Ishikawa (cell line): ENCODE measurements around the gene CCT2.

Experiments
- CEBPB ChIP-seq: IDR thresholded peaks from 2 replicates; pipeline ENCODE4 v1.6.1; 2012
- CREB1 ChIP-seq: IDR thresholded peaks from 2 replicates; pipeline ENCODE4 v1.6.1; 2012; ENCODE audit warnings: low read depth
- EGR1 ChIP-seq: IDR thresholded peaks from 2 replicates; pipeline ENCODE4 v1.6.1; 2012
- EP300 ChIP-seq: IDR thresholded peaks from 2 replicates; pipeline ENCODE4 v1.6.1; 2012; ENCODE audit warnings: borderline replicate concordance
- FOXM1 ChIP-seq: IDR thresholded peaks from 2 replicates; pipeline ENCODE4 v1.6.1; 2012; ENCODE audit warnings: low read depth, borderline replicate concordance
- NFIC ChIP-seq: IDR thresholded peaks from 2 replicates; pipeline ENCODE4 v1.6.1; 2012
- RAD21 ChIP-seq: IDR thresholded peaks from 2 replicates; pipeline ENCODE4 v1.6.1; 2012; ENCODE audit warnings: low read depth
- TAF1 ChIP-seq: IDR thresholded peaks from 2 replicates; pipeline ENCODE4 v1.6.1; 2012; ENCODE audit warnings: low read depth, mild to moderate bottlenecking
- TCF12 ChIP-seq: IDR thresholded peaks from 2 replicates; pipeline ENCODE4 v1.6.1; 2012; ENCODE audit warnings: low read depth
- TEAD4 ChIP-seq: IDR thresholded peaks from 2 replicates; pipeline ENCODE4 v1.6.1; 2012
- YY1 ChIP-seq: IDR thresholded peaks from 2 replicates; pipeline ENCODE4 v1.6.1; 2012; ENCODE audit warnings: low read depth
- ZBTB7A ChIP-seq: IDR thresholded peaks from 2 replicates; pipeline ENCODE4 v1.6.1; 2012; ENCODE audit warnings: low read depth
- TF ChIP-seq, protein P1 (sequence below): IDR thresholded peaks from 2 replicates; pipeline ENCODE4 v1.6.1; 2012; ENCODE audit warnings: low read depth, mild to moderate bottlenecking
- TF ChIP-seq, protein P2 (sequence below): IDR thresholded peaks from 2 replicates; pipeline ENCODE4 v1.6.1; 2012
- TF ChIP-seq, protein P3 (sequence below): IDR thresholded peaks from 2 replicates; pipeline ENCODE4 v1.6.1; 2012

The CCT2 gene

DNA sequence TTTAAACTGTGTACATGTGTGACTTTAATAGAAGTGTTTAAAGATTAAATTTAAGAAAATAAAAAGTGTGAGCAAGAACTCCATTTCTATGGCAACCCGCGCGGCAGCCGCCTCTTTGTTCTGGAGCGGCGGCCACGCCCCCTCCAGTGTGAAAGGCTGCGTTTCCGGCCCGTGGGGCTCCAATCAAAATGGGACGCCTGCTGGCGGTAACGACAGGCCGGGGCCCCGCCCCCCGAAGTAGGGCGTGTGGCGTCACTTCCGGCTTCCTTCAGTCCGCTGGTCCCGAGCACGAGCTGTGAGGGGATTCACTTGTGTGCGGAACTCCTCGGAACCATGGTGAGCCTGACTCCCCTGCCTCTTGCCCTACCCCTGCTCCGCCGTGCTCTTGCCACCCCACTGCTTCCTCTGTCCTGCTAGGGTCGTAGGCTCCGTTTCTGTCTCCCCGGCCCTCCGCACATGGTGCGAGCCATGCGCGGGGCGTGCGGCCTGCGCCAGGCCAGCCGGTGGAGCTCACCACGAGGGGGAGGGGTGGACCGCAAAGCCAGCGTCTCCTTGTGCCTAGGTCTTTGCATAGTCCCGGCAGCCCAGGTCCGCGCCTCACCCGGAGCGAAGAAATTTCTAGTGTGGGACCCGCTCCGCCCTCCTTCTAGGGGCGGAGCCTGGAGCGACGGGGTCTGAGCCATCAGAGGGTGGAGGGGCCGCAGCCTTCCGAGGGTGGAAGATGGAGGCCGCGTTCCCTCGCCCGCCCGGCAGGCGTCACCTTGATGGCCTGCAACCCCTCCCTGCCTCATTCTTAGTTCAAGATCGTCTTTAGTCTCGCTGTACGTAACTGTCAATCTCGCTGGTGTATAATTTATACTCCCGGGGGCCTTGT lies at the start of gene CCT2:
Gene CCT2 (plus strand): TSS at position 271 of the 874 bp plus-strand sequence. CDS start 63 bp downstream, at position 334.
- no peak for TF ChIP-seq NFIC
- TF ChIP-seq RAD21: no peak
- 0 out of 2 replicates have a peak, but pooled peaks have one; percentile 29 for TF ChIP-seq EP300
- no peak for TF ChIP-seq EGR1
- peak; percentile 47 for TF ChIP-seq YY1
- TF ChIP-seq, protein P1, sequence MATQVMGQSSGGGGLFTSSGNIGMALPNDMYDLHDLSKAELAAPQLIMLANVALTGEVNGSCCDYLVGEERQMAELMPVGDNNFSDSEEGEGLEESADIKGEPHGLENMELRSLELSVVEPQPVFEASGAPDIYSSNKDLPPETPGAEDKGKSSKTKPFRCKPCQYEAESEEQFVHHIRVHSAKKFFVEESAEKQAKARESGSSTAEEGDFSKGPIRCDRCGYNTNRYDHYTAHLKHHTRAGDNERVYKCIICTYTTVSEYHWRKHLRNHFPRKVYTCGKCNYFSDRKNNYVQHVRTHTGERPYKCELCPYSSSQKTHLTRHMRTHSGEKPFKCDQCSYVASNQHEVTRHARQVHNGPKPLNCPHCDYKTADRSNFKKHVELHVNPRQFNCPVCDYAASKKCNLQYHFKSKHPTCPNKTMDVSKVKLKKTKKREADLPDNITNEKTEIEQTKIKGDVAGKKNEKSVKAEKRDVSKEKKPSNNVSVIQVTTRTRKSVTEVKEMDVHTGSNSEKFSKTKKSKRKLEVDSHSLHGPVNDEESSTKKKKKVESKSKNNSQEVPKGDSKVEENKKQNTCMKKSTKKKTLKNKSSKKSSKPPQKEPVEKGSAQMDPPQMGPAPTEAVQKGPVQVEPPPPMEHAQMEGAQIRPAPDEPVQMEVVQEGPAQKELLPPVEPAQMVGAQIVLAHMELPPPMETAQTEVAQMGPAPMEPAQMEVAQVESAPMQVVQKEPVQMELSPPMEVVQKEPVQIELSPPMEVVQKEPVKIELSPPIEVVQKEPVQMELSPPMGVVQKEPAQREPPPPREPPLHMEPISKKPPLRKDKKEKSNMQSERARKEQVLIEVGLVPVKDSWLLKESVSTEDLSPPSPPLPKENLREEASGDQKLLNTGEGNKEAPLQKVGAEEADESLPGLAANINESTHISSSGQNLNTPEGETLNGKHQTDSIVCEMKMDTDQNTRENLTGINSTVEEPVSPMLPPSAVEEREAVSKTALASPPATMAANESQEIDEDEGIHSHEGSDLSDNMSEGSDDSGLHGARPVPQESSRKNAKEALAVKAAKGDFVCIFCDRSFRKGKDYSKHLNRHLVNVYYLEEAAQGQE: peak; percentile 15; the same call in 1 of the 2 replicates
- no peak for TF ChIP-seq ZBTB7A
- TF ChIP-seq TAF1: peak; percentile 97
- TF ChIP-seq, protein P2, sequence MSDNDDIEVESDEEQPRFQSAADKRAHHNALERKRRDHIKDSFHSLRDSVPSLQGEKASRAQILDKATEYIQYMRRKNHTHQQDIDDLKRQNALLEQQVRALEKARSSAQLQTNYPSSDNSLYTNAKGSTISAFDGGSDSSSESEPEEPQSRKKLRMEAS: peak; percentile 98
- TF ChIP-seq CREB1: peak; percentile 81
- TF ChIP-seq, protein P3, sequence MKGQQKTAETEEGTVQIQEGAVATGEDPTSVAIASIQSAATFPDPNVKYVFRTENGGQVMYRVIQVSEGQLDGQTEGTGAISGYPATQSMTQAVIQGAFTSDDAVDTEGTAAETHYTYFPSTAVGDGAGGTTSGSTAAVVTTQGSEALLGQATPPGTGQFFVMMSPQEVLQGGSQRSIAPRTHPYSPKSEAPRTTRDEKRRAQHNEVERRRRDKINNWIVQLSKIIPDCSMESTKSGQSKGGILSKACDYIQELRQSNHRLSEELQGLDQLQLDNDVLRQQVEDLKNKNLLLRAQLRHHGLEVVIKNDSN: no peak
- no peak for TF ChIP-seq FOXM1
- TF ChIP-seq CEBPB: no peak
- TF ChIP-seq TCF12: peak; percentile 81
- peak; percentile 28 for TF ChIP-seq TEAD4

DNA sequence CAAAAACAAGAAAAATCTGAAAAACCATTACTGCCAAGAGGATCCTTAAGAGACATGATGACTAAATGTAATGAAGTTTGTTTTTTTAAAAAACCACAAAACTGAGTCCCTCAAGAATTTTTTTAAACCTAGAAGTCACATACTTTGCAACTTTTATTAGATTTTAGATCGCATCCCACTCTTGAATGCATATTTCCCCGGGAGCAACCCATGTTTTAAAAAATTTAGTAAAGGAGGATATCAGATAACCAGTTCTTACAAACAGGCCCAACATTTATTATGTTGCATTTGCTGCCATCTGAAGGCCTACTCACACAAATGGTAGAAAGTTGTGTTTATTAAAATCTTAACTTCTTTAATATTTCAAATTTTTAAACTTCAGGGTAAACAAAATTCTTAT lies 44.3 kb upstream of the CCT2 start:
- TF ChIP-seq TAF1 (no peak), EGR1 (no peak), NFIC (no peak), FOXM1 (no peak), ZBTB7A (no peak), CEBPB (no peak), YY1 (no peak)
- TF ChIP-seq, protein P3: no peak
- TF ChIP-seq, protein P1: no peak

DNA sequence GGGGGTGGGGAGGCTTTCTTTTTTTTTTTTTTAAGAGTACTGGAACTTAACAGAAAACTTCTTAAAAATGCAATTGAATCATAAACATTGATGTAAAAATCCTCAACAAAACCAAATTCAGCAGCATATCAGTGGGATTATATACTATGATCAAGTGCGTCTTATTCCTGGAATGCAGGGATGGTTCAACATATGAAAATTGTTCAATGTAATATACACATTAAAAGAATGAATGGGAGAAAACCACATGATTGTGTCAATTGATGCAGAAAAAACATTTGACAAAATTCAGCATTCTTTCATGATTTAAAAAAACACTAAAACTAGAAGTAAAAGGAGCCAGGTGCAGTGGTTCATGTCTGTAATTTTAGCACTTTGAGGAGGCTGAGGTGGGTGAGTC lies 41.2 kb upstream of the CCT2 start:
- TF ChIP-seq TEAD4 (no peak), EGR1 (no peak), YY1 (no peak), ZBTB7A (no peak), FOXM1 (no peak), TAF1 (no peak), CEBPB (no peak), RAD21 (no peak), TCF12 (no peak), NFIC (no peak), CREB1 (no peak)
- TF ChIP-seq, protein P2: no peak
- TF ChIP-seq, protein P1: no peak
- TF ChIP-seq, protein P3: no peak

DNA sequence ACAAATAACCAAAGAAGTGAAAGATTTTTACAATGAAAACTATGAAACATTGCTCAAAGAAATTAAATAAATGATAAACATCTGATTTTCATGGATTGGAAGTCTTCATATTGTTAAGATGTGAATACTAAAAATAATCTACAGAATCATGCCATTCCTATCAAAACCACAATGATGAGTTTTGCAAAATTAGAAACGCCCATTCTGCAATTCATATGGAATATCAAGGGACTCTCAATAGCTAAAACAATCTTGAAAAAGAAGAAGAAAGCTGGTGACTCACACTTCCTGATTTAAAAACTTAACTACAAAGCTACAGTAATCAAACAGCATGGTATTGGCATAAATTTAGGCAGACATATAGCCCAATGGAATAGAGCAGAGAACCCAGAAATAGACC lies 40.2 kb upstream of the CCT2 start:
- TF ChIP-seq CEBPB: no peak
- TF ChIP-seq RAD21: no peak
- TF ChIP-seq FOXM1: no peak
- no peak for TF ChIP-seq YY1
- no peak for TF ChIP-seq EP300
- TF ChIP-seq, protein P2: no peak
- TF ChIP-seq EGR1: no peak
- TF ChIP-seq, protein P3: no peak
- TF ChIP-seq, protein P1: no peak
- no peak for TF ChIP-seq TCF12
- no peak for TF ChIP-seq TEAD4
- no peak for TF ChIP-seq NFIC
- TF ChIP-seq CREB1: no peak
